Activated B cell treated with CpG ODN at 0.5 μM for 24 hours (primary cell): Measurements from ENCODE around the gene VTCN1. TPM values are rescaled to one million over a fixed set of nuclear protein-coding genes. Genes with fewer than 3 reads are reported as not detected.

Experiments used
- ATAC-seq: fragments of 200-7000 bp; cut with Tn5 transposase; one replicate; pipeline ENCODE4 v1.10.0; 2021; ENCODE audit warnings: low read depth, mild to moderate bottlenecking, moderate library complexity
- CTCF ChIA-PET: fragments of 350-600 bp; sonication (Branson Sonifier 250); formaldehyde crosslinking; loops from one replicate; lab custom pipeline; 2021; ENCODE audit warnings: antibody characterized with exemption; lab: Charles Lee
- POLR2A ChIA-PET: fragments of 350-600 bp; sonication (Branson Sonifier 250); formaldehyde crosslinking; loops from one replicate; lab custom pipeline; 2021; ENCODE audit warnings: antibody characterized with exemption; lab: Charles Lee
- DNase-seq: peaks from one replicate; pipeline ENCODE4 v3.0.0; 2022
- H3K27ac Mint-ChIP-seq: one replicate; pipeline ENCODE4 v1.8.0; 2020; ENCODE audit warnings: mixed read lengths
- H3K27me3 Mint-ChIP-seq: one replicate; pipeline ENCODE4 v1.8.0; 2021; ENCODE audit warnings: mixed read lengths
- H3K36me3 Mint-ChIP-seq: one replicate; pipeline ENCODE4 v1.8.0; 2021; ENCODE audit warnings: low read depth, mixed read lengths
- H3K4me1 Mint-ChIP-seq: one replicate; pipeline ENCODE4 v1.8.0; 2021; ENCODE audit warnings: mixed read lengths
- H3K4me3 Mint-ChIP-seq: one replicate; pipeline ENCODE4 v1.8.0; 2020; ENCODE audit warnings: mild to moderate bottlenecking, mixed read lengths
- H3K9me3 Mint-ChIP-seq: one replicate; pipeline ENCODE4 v1.8.0; 2020; ENCODE audit warnings: mixed read lengths
- intact Hi-C: fragments of 100-400 bp; cut with micrococcal nuclease; formaldehyde crosslinking; loops from one replicate; pipeline ENCODE4 v1.15.1; 2024
- total RNA-seq: library from RNA; stranded (reverse); gene quantifications from 2 replicates; pipeline ENCODE4 v1.2.3, GENCODE V29; 2022
- TF ChIP-seq, protein P1 (sequence below): fragments of 200-600 bp; IDR thresholded peaks from one replicate; pipeline ENCODE4 v1.8.0; 2022; ENCODE audit warnings: antibody characterized with exemption, mild to moderate bottlenecking

VTCN1 gene
- total RNA-seq, 1 donor from 2014 or later, result not detected

DNA sequence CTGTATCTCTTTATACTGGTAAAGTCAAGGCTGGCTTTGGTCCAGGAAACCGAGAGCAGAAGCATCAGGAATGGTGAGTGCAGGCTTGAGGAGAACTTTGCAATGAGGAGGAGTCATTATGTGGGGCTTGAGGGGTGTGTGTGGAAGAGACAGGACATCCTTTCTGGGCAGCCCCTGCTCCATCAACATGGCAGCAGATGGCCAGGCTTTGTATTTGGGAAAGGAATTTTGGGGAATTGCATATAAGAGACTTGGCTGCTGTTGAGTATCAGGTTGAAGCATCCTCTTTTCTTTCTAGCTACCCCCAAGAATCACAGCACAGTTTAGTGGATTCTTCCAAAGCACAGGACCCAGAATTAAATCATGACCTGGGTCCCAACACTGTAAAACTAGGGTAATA is 33.4 kb downstream of the VTCN1 start:
- no peak overlapping the region for H3K27ac Mint-ChIP-seq
- no peaks in the 10 kb centered on the region for H3K4me1 Mint-ChIP-seq
- no peaks in the 10 kb centered on the region for H3K9me3 Mint-ChIP-seq
- no peak overlapping the region for H3K4me3 Mint-ChIP-seq
- no peak for DNase-seq
- intact Hi-C loops, result no loop called here
- ChIA-PET CTCF (no interaction called here), POLR2A (no interaction called here)
- ATAC-seq, result no peak
- H3K36me3 Mint-ChIP-seq, result no peaks in the 10 kb centered on the region
- H3K27me3 Mint-ChIP-seq, result no peaks in the 10 kb centered on the region
- TF ChIP-seq, protein P1, sequence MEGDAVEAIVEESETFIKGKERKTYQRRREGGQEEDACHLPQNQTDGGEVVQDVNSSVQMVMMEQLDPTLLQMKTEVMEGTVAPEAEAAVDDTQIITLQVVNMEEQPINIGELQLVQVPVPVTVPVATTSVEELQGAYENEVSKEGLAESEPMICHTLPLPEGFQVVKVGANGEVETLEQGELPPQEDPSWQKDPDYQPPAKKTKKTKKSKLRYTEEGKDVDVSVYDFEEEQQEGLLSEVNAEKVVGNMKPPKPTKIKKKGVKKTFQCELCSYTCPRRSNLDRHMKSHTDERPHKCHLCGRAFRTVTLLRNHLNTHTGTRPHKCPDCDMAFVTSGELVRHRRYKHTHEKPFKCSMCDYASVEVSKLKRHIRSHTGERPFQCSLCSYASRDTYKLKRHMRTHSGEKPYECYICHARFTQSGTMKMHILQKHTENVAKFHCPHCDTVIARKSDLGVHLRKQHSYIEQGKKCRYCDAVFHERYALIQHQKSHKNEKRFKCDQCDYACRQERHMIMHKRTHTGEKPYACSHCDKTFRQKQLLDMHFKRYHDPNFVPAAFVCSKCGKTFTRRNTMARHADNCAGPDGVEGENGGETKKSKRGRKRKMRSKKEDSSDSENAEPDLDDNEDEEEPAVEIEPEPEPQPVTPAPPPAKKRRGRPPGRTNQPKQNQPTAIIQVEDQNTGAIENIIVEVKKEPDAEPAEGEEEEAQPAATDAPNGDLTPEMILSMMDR, result no peak

DNA sequence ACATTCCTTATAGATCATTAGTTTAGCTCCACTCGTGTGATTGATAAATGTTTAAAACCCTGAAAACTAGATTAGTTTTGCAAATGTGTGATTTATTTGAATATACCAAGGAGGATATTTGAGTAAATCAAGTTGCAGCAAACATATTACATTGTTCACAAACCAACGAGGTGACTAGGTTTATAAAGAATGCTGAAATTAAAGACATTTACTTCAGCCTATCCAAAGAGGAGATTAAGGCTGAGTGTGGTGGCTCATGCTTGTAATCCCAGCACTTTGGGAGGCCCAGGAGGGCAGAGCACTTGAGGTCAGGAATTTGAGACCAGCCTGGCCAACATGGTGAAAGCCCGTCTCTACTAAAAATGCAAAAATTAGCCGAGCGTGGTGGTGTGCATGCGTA is 34.1 kb downstream of the VTCN1 start:
- ATAC-seq (no peak), DNase-seq (no peak)
- H3K27ac Mint-ChIP-seq, result no peak overlapping the region
- no peaks in the 10 kb centered on the region for H3K9me3 Mint-ChIP-seq
- CTCF ChIA-PET, result no interaction called here
- H3K36me3 Mint-ChIP-seq, result no peaks in the 10 kb centered on the region
- POLR2A ChIA-PET, result no interaction called here
- H3K27me3 Mint-ChIP-seq, result no peaks in the 10 kb centered on the region
- H3K4me3 Mint-ChIP-seq, result no peak overlapping the region
- intact Hi-C loops, result no loop called here
- TF ChIP-seq, protein P1, result no peak
- H3K4me1 Mint-ChIP-seq, result no peaks in the 10 kb centered on the region

GRCh38 chr1:117174851-117175250 is 35.9 kb downstream of the VTCN1 start:
- intact Hi-C loops, result no loop called here
- H3K36me3 Mint-ChIP-seq, result no peaks in the 10 kb centered on the region
- H3K27me3 Mint-ChIP-seq, result no peaks in the 10 kb centered on the region
- no peak for ATAC-seq
- ChIA-PET POLR2A (no interaction called here), CTCF (no interaction called here)
- TF ChIP-seq, protein P1, result no peak
- no peak for DNase-seq
- no peak overlapping the region for H3K27ac Mint-ChIP-seq
- H3K4me3 Mint-ChIP-seq, result no peak overlapping the region
- H3K4me1 Mint-ChIP-seq, result no peaks in the 10 kb centered on the region
- no peaks in the 10 kb centered on the region for H3K9me3 Mint-ChIP-seq

DNA sequence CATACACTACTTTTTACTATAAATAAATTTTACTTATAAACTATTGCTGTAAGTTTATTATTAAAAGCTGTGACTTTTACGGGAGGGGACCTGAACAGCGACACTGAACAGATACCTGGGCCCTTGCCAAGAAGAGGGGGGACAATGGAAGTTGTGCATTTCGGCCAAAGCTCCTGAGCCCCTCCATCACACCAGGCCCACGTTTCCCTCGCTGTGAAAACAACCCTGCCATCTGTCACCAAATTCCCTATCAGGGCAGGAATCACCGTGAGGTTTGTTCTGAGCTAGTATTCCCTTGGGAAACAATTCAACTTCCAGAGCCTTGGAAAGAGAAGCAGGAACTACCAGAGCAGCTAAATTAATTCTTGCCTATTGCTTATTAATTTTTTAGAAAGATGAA is 37.0 kb downstream of the VTCN1 start:
- no peak overlapping the region for H3K4me3 Mint-ChIP-seq
- no peaks in the 10 kb centered on the region for H3K4me1 Mint-ChIP-seq
- POLR2A ChIA-PET, result no interaction called here
- no peak overlapping the region for H3K27ac Mint-ChIP-seq
- H3K36me3 Mint-ChIP-seq, result no peaks in the 10 kb centered on the region
- intact Hi-C loops, result no loop called here
- no peak for DNase-seq
- CTCF ChIA-PET, result no interaction called here
- H3K9me3 Mint-ChIP-seq, result no peaks in the 10 kb centered on the region
- no peak for ATAC-seq
- H3K27me3 Mint-ChIP-seq, result no peaks in the 10 kb centered on the region
- TF ChIP-seq, protein P1, result no peak

- TF ChIP-seq, protein P1, result no peak
- intact Hi-C loops, result no loop called here
- H3K4me1 Mint-ChIP-seq, result no peaks in the 10 kb centered on the region
- H3K36me3 Mint-ChIP-seq, result no peaks in the 10 kb centered on the region
- no peaks in the 10 kb centered on the region for H3K27me3 Mint-ChIP-seq
- ATAC-seq (no peak), DNase-seq (no peak)
- no peak overlapping the region for H3K4me3 Mint-ChIP-seq
- H3K9me3 Mint-ChIP-seq, result no peaks in the 10 kb centered on the region
- H3K27ac Mint-ChIP-seq, result no peak overlapping the region
- POLR2A ChIA-PET, result no interaction called here
- CTCF ChIA-PET, result no interaction called here
These were observed 37.7 kb downstream of the VTCN1 start for GRCh38 chr1:117173006-117173405.
